ENCODE results near the gene USP47. TPM values are rescaled to one million over a fixed set of nuclear protein-coding genes. Genes with fewer than 3 reads are reported as not detected.

USP47 gene
- total RNA-seq, 2 experiments from 2014 or later, result 42.2 to 44.1 TPM

GRCh38 chr11:11931461-11932055, 89.8 kb downstream of the USP47 start:
- Histone ChIP-seq H3K27ac (ENCODE audit: low read depth, low read length, poor library complexity, severe bottlenecking) (no peak overlapping the region), H3K4me1 (ENCODE audit: insufficient read depth, low read length, poor library complexity, severe bottlenecking) (peaks cover 4% of the 10 kb centered on the region), H3K4me3 (ENCODE audit: low read depth, low read length, poor library complexity, severe bottlenecking) (no peak overlapping the region), H3K36me3 (ENCODE audit: insufficient read depth, low read length) (peaks cover 79% of the 10 kb centered on the region), H4K20me1 (ENCODE audit: insufficient read depth, low read length) (peaks cover 4% of the 10 kb centered on the region; the same call in 1 of the 2 replicates), H3K9me2 (ENCODE audit: insufficient read depth, low read length) (no peaks in the 10 kb centered on the region), H3K4me2 (ENCODE audit: low read length) (no peak overlapping the region), H3K79me2 (ENCODE audit: insufficient read depth, low read depth, low read length) (no peaks in the 10 kb centered on the region), H2AFZ (ENCODE audit: low read length) (no peak overlapping the region), H3K9me3 (ENCODE audit: low read length) (0 out of 2 replicates have a peak, but pooled peaks cover 6% of the 10 kb centered on the region)
- ChIA-PET POLR2A (interaction anchor here (0.6 kb wide), 1 partner anchor 12 kb away, joined by 3 read pairs; no protein-coding TSS in a partner anchor), CTCF (ENCODE audit: unreplicated experiment) (no interaction called here)
- peak; percentile 38 for DNase-seq (ENCODE audit: low spot score)
- TF ChIP-seq CTCF (conservative IDR thresholded peaks at IDR 0.05; ENCODE audit: low read length), result peak; percentile 82
- no peak for TF ChIP-seq EZH2phosphoT487 (IDR thresholded peaks at IDR 0.05; ENCODE audit: borderline replicate concordance, low read depth, low read length)
- no TSS peak for BruUV-seq (replicated peaks)
- intact Hi-C loops (cut with micrococcal nuclease; ENCODE audit: unreplicated experiment), result loop anchor here (5.0 to 10.0 kb wide), 2 partner anchors 57 to 111 kb away; no protein-coding TSS in a partner anchor

GRCh38 chr11:11935536-11935935, 93.8 kb downstream of the USP47 start:
- Histone ChIP-seq H3K4me2 (ENCODE audit: low read length) (no peak overlapping the region), H3K79me2 (ENCODE audit: insufficient read depth, low read depth, low read length) (no peaks in the 10 kb centered on the region), H3K36me3 (ENCODE audit: insufficient read depth, low read length) (peaks cover 83% of the 10 kb centered on the region), H3K9me2 (ENCODE audit: insufficient read depth, low read length) (no peaks in the 10 kb centered on the region), H3K4me1 (ENCODE audit: insufficient read depth, low read length, poor library complexity, severe bottlenecking) (no peaks in the 10 kb centered on the region), H2AFZ (ENCODE audit: low read length) (no peak overlapping the region), H4K20me1 (ENCODE audit: insufficient read depth, low read length) (no peaks in the 10 kb centered on the region), H3K9me3 (ENCODE audit: low read length) (no peaks in the 10 kb centered on the region), H3K4me3 (ENCODE audit: low read depth, low read length, poor library complexity, severe bottlenecking) (no peak overlapping the region), H3K27ac (ENCODE audit: low read depth, low read length, poor library complexity, severe bottlenecking) (no peak overlapping the region)
- intact Hi-C loops (cut with micrococcal nuclease; ENCODE audit: unreplicated experiment), result loop anchor here (10.0 kb wide), 1 partner anchor 61 kb away; no protein-coding TSS in a partner anchor
- POLR2A ChIA-PET, result no interaction called here
- no TSS peak for BruUV-seq (replicated peaks)
- TF ChIP-seq CTCF (conservative IDR thresholded peaks at IDR 0.05; ENCODE audit: low read length) (no peak), EZH2phosphoT487 (IDR thresholded peaks at IDR 0.05; ENCODE audit: borderline replicate concordance, low read depth, low read length) (no peak)
- DNase-seq (ENCODE audit: low spot score), result no peak
- CTCF ChIA-PET (ENCODE audit: unreplicated experiment), result no interaction called here

- no peaks in the 10 kb centered on the region for H3K9me3 ChIP-seq (ENCODE audit: low read length)
- H3K4me1 ChIP-seq (ENCODE audit: insufficient read depth, low read length, poor library complexity, severe bottlenecking), result no peaks in the 10 kb centered on the region
- ChIA-PET POLR2A (no interaction called here), CTCF (ENCODE audit: unreplicated experiment) (no interaction called here)
- no peaks in the 10 kb centered on the region for H3K9me2 ChIP-seq (ENCODE audit: insufficient read depth, low read length)
- DNase-seq (ENCODE audit: low spot score), result no peak
- intact Hi-C loops (cut with micrococcal nuclease; ENCODE audit: unreplicated experiment), result loop anchor here (10.0 kb wide), 1 partner anchor 63 kb away; no protein-coding TSS in a partner anchor
- H3K79me2 ChIP-seq (ENCODE audit: insufficient read depth, low read depth, low read length), result no peaks in the 10 kb centered on the region
- H3K4me2 ChIP-seq (ENCODE audit: low read length), result no peak overlapping the region
- TF ChIP-seq CTCF (conservative IDR thresholded peaks at IDR 0.05; ENCODE audit: low read length), result no peak
- TF ChIP-seq EZH2phosphoT487 (IDR thresholded peaks at IDR 0.05; ENCODE audit: borderline replicate concordance, low read depth, low read length), result no peak
- H2AFZ ChIP-seq (ENCODE audit: low read length), result no peak overlapping the region
- peaks cover 83% of the 10 kb centered on the region for H3K36me3 ChIP-seq (ENCODE audit: insufficient read depth, low read length)
- no peaks in the 10 kb centered on the region for H4K20me1 ChIP-seq (ENCODE audit: insufficient read depth, low read length)
- H3K27ac ChIP-seq (ENCODE audit: low read depth, low read length, poor library complexity, severe bottlenecking), result no peak overlapping the region
- H3K4me3 ChIP-seq (ENCODE audit: low read depth, low read length, poor library complexity, severe bottlenecking), result no peak overlapping the region
- BruUV-seq (replicated peaks), result no TSS peak
Observed at GRCh38 chr11:11937433-11937832, 95.7 kb downstream of the USP47 start.
